H1 (cell line): ENCODE data around the gene UNC119. TPM values are rescaled to one million over a fixed set of nuclear protein-coding genes. Genes with fewer than 3 reads are reported as not detected.

Source experiments
- BACH1 ChIP-seq: IDR thresholded peaks from 2 replicates; pipeline ENCODE4 v1.6.1; 2012; ENCODE audit warnings: low read length, improper control_type of control experiment
- BRCA1 ChIP-seq: IDR thresholded peaks from 2 replicates; pipeline ENCODE4 v1.6.1; 2012; ENCODE audit warnings: low read depth, low read length, improper control_type of control experiment
- CEBPB ChIP-seq: IDR thresholded peaks from 2 replicates; pipeline ENCODE4 v1.6.1; 2012; ENCODE audit warnings: low read depth, low read length
- CHD1 ChIP-seq: IDR thresholded peaks from 2 replicates; pipeline ENCODE4 v1.6.1; 2012; ENCODE audit warnings: low read depth, low read length, improper control_type of control experiment
- KDM1A ChIP-seq: fragments of 200-600, 300-600 bp; sonication (generic); IDR thresholded peaks from 2 replicates; pipeline ENCODE4 v1.7.1; 2016; ENCODE audit warnings: mild to moderate bottlenecking, low read length, borderline replicate concordance
- NANOG ChIP-seq: IDR thresholded peaks from 2 replicates; pipeline ENCODE4 v1.6.1; 2011; ENCODE audit warnings: low read length, low read depth, mild to moderate bottlenecking, inconsistent platforms; ENCODE audit not compliant: insufficient read depth, poor library complexity, severe bottlenecking
- RFX5 ChIP-seq: IDR thresholded peaks from 2 replicates; pipeline ENCODE4 v1.6.1; 2011; ENCODE audit warnings: low read depth, low read length, improper control_type of control experiment, borderline replicate concordance
- SIN3A ChIP-seq, 2 experiments: IDR thresholded peaks in 1 of 2; conservative IDR thresholded peaks in 1 of 2; 2 replicates each; pipeline ENCODE4 v1.6.1; 2011 to 2012; ENCODE audit warnings: low read length in 2 of 2, improper control_type of control experiment in 1 of 2, low read depth in 1 of 2, mild to moderate bottlenecking in 1 of 2
- TCF12 ChIP-seq: IDR thresholded peaks from 2 replicates; pipeline ENCODE4 v1.6.1; 2011; ENCODE audit warnings: low read depth, mild to moderate bottlenecking, low read length
- polyA plus RNA-seq, 7 experiments: library from polyadenylated mRNA; depleted of rRNA in 3 of 7; stranded (reverse) in 5 of 7; unstranded in 2 of 7; fragments of >200 nt in 5 of 7; fragments of 200-250 nt in 2 of 7; gene quantifications; 1 replicate in 5 of 7; 2 replicates in 1 of 7; 4 replicates in 1 of 7; pipeline versions ENCODE4 v1.2.1 to v1.2.3, GENCODE V29; 2011 to 2013; ENCODE audit warnings: missing spikeins in 2 of 7, mixed read lengths in 2 of 7
- total RNA-seq: library from RNA; stranded (reverse); fragmentation: NEBNext Ultra II Directional; extraction: Animal tissue kit (Norgen Biotek cat#: 25700); gene quantifications from 2 replicates; pipeline ENCODE4 v1.2.1, GENCODE V29; 2021

Gene UNC119
- total and polyA plus RNA-seq, 2 of the 8 experiments (the other 6 are each of a cell fraction or from before 2014, with no cell fraction given) = 43.5 to 94.4 TPM

GRCh38 chr17:28572259-28573039, 20.0 kb upstream of the UNC119 start (continued):
- TF ChIP-seq BACH1 (no peak), RFX5 (no peak), CEBPB (no peak), NANOG (no peak), CHD1 (no peak), TCF12 (no peak), KDM1A (no peak), SIN3A (conservative IDR thresholded peaks at IDR 0.05 in 1 of 2, IDR thresholded peaks at IDR 0.05 in 1 of 2; ENCODE audit: low read depth in 1 of 2, low read length in 2 of 2) (no peak), BRCA1 (no peak)
